A673 (cell line): ENCODE data around the gene SAP30L. TPM values are rescaled to one million over a fixed set of nuclear protein-coding genes. Genes with fewer than 3 reads are reported as not detected.

Experiments
- BruUV-seq: library from RNA; stranded (reverse); fragments of 400-500 nt; replicated peaks from 2 replicates; lab custom pipeline; 2021; lab: Mats Ljungman, UMichigan
- CTCF ChIA-PET: fragments of 300-600 bp; sonication (Branson Sonifier 250); formaldehyde crosslinking; loops from one replicate; lab custom pipeline; 2022; ENCODE audit warnings: antibody characterized with exemption; lab: Charles Lee
- POLR2A ChIA-PET: fragments of 300-600 bp; sonication (Branson Sonifier 250); formaldehyde crosslinking; loops from one replicate; lab custom pipeline; 2022; ENCODE audit warnings: antibody characterized with exemption; ENCODE audit not compliant: low non-redundant PET; lab: Charles Lee
- DNase-seq: peaks from one replicate; pipeline ENCODE4 v3.0.0-alpha.2; 2015; ENCODE audit warnings: low spot score
- H3K27ac ChIP-seq: fragments of 200-600 bp; sonication (generic); 2 replicates; pipeline ENCODE4 v1.5.1; 2016; ENCODE audit warnings: mixed run types, low read depth, mild to moderate bottlenecking, mixed read lengths, antibody characterized with exemption, low read length; ENCODE audit not compliant: poor library complexity, severe bottlenecking
- H3K27me3 ChIP-seq: fragments of 200-600 bp; sonication (generic); replicated peaks from 2 replicates; pipeline ENCODE4 v1.6.1; 2017; ENCODE audit warnings: mixed run types, low read depth, mild to moderate bottlenecking, mixed read lengths, antibody characterized with exemption, low read length; ENCODE audit not compliant: insufficient read depth, poor library complexity
- H3K36me3 ChIP-seq: fragments of 200-600 bp; sonication (generic); 2 replicates; pipeline ENCODE4 v1.6.1; 2016; ENCODE audit warnings: mixed run types, mild to moderate bottlenecking, mixed read lengths, antibody characterized with exemption, low read length; ENCODE audit not compliant: insufficient read depth, poor library complexity, severe bottlenecking
- H3K4me1 ChIP-seq: fragments of 200-600 bp; sonication (generic); 2 replicates; pipeline ENCODE4 v1.6.1; 2017; ENCODE audit warnings: mixed run types, mild to moderate bottlenecking, mixed read lengths, antibody characterized with exemption, low read length; ENCODE audit not compliant: insufficient read depth, poor library complexity, severe bottlenecking
- H3K4me3 ChIP-seq: fragments of 200-600 bp; sonication (generic); 2 replicates; pipeline ENCODE4 v1.5.1; 2016; ENCODE audit warnings: low read depth, mixed run types, mild to moderate bottlenecking, mixed read lengths, low read length; ENCODE audit not compliant: poor library complexity, severe bottlenecking
- H3K9me3 ChIP-seq: fragments of 200-600 bp; sonication (generic); 2 replicates; pipeline ENCODE4 v1.6.1; 2016; ENCODE audit warnings: mixed run types, low read depth, mild to moderate bottlenecking, mixed read lengths, antibody characterized with exemption, low read length; ENCODE audit not compliant: poor library complexity, severe bottlenecking
- CTCF ChIP-seq: fragments of 300-800, 200-600 bp; sonication (generic); conservative IDR thresholded peaks from 2 replicates; pipeline ENCODE4 v1.5.1; 2017; ENCODE audit warnings: low read depth, mild to moderate bottlenecking, antibody characterized with exemption, low read length, moderate library complexity, mixed read lengths
- EZH2 ChIP-seq: fragments of 200-600 bp; sonication (generic); IDR thresholded peaks from 2 replicates; pipeline ENCODE4 v1.6.1; 2017; ENCODE audit warnings: borderline replicate concordance, low read depth, mild to moderate bottlenecking, mixed read lengths, antibody characterized with exemption, low read length; ENCODE audit not compliant: poor library complexity, severe bottlenecking
- intact Hi-C: fragments of 100-400 bp; cut with micrococcal nuclease; formaldehyde crosslinking; loops from one replicate; pipeline ENCODE4 v1.10.0; 2022; ENCODE audit not compliant: unreplicated experiment
- total RNA-seq: library from RNA; stranded (reverse); gene quantifications from 2 replicates; pipeline ENCODE4 v1.2.3, GENCODE V29; 2021

Gene SAP30L
- total RNA-seq, 1 experiment from 2014 or later, result 29.2 TPM

- TF ChIP-seq CTCF (no peak), EZH2 (no peak)
- Histone ChIP-seq H3K36me3 (peaks cover 37% of the 10 kb centered on the region), H3K4me1 (peaks cover 7% of the 10 kb centered on the region), H3K9me3 (no peaks in the 10 kb centered on the region), H3K27ac (no peak overlapping the region), H3K4me3 (no peak overlapping the region), H3K27me3 (no peaks in the 10 kb centered on the region)
- CTCF ChIA-PET, result no interaction called here
- intact Hi-C loops, result no loop called here
- no TSS peak for BruUV-seq
- POLR2A ChIA-PET, result no interaction called here
- DNase-seq, result no peak
Observed at GRCh38 chr5:154451957-154452356, 6.2 kb downstream of the SAP30L start.

GRCh38 chr5:154455585-154455984 is 9.8 kb downstream of the SAP30L start:
- no peak overlapping the region for H3K4me3 ChIP-seq
- no peak for DNase-seq
- H3K27me3 ChIP-seq, result no peaks in the 10 kb centered on the region
- H3K9me3 ChIP-seq, result no peaks in the 10 kb centered on the region
- H3K36me3 ChIP-seq, result peaks cover 37% of the 10 kb centered on the region
- no peaks in the 10 kb centered on the region for H3K4me1 ChIP-seq
- TF ChIP-seq CTCF (no peak), EZH2 (no peak)
- ChIA-PET CTCF (no interaction called here), POLR2A (no interaction called here)
- BruUV-seq, result no TSS peak
- intact Hi-C loops, result no loop called here
- H3K27ac ChIP-seq, result no peak overlapping the region

GRCh38 chr5:154456540-154456939 is 10.7 kb downstream of the SAP30L start:
- Histone ChIP-seq H3K27ac (no peak overlapping the region), H3K36me3 (peaks cover 36% of the 10 kb centered on the region), H3K4me3 (no peak overlapping the region), H3K27me3 (no peaks in the 10 kb centered on the region), H3K4me1 (no peaks in the 10 kb centered on the region), H3K9me3 (no peaks in the 10 kb centered on the region)
- intact Hi-C loops, result no loop called here
- DNase-seq, result no peak
- no TSS peak for BruUV-seq
- TF ChIP-seq CTCF (no peak), EZH2 (no peak)
- ChIA-PET POLR2A (no interaction called here), CTCF (no interaction called here)
